8988T (cell line): Measurements from ENCODE around the gene PNMA6A.
"Not testable (repeated sequence)": the region's sequence is repeated elsewhere in the genome, so short reads cannot be mapped to it uniquely, and the experiment has no call there.

Experiments used
- DNase-seq: peaks from one replicate; pipeline ENCODE4 v3.0.0; 2011

PNMA6A gene

DNA sequence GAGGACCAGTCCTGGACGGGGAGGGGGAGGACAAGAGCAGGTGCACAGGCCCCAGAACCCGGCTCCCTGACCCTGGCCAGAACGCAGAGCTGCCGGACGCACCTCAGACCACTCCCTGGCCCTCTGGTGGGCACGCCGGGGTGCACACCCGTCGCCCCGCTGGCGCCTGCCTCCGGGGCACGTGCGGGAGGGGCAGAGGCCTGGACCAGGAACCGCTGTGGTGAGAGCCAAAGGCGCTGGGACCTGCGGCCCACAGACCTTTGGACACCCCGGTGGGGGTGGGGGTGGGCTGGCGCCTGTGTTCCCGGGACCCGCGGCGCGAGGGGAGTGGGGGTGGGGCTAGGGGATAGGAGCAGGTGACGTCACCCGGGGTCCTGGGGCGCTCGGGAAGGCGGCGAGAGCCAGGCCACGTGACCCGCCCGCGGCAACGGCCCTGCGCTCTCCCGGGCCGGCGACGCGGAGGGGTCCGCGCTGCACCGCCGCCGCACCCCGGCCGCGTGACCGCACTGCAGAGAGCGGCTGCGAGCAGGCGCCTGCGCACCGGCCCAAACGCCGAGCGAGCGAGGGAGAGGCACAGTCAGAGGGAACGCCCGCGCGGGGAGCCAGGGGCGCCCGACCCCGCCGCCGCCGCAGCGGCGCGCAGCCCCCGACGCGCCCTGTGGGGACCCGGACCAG, at the start of gene PNMA6A:
PNMA6A (plus strand) TSS at position 546 of the 675 bp plus-strand sequence. CDS start 609 bp downstream, outside the sequence.
- DNase-seq = not testable (repeated sequence)

DNA sequence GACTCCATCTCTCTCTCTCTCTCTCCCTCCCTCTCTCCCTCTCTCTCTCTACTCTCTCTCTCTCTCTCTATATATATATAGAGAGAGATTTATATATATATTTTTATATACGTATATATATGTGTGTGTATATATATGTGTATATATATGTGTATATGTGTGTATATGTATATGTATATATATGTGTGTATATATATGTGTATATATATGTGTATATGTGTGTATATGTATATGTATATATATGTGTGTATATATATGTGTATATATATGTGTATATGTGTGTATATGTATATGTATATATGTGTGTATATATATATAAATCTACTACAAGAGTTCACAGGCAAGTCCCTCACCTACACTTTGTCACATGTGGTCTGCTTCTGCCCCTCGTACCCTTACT, 45.8 kb upstream of the PNMA6A start:
- DNase-seq = not testable (repeated sequence)

DNA sequence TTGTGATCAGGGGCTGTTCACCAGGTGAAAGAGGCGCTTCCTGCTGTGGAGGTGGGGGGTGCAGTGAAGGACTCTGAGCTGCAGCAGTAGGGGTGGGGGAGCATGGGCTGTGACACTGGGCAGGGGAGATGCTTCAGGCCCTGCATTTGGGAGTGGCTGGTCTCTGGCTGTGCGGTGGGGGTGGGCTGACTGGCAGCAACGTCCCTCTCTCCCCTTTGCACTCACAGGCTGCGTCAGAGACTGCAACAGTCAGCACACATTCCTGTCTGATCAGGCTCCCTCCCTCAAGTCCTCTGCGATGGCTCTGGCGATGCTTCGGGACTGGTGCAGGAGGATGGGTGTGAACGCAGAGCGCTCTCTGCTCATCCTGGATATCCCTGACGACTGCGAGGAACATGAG, 43.8 kb upstream of the PNMA6A start:
- not testable (repeated sequence) for DNase-seq

DNA sequence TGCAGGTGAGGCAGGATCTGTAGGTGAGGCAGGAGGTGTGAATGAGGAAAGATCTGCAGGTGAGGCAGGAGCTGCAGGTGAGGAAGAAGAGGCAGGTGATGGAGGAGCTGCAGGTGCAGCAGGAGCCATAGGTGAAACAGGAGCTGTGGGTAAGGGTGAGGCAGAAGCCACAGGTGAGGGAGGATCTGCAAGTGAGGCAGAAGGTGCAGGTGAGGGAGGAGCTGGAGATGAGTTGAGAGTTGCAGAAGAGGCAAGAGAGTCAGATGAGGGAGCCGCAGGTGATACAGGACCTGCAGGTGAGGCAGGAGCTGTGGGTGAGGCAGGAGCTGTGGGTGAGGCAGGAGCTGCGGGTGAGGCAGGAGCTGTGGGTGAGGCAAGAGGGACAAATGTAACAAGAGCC, 43.1 kb upstream of the PNMA6A start:
- DNase-seq = no peak

DNA sequence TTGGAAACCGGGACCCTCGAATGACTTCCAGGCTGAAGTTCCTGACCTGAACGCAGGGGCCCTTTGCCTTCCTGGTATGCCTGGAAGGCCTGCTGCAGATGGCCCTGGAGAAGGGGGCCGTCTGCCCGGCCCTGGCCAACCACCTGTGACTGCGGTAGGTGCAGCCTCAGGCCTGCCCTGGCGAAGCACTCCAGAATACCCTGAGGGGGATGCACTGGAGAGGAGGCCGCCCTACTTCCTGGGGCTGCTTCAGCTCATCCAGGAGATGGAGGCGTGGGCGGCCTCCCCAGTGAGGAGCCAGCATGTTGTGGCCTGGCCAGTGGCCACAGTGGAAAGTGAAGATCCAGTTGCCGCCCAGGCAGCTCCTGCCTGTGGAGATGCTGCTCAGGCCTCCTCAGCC, 42.4 kb upstream of the PNMA6A start:
- DNase-seq = no peak

DNA sequence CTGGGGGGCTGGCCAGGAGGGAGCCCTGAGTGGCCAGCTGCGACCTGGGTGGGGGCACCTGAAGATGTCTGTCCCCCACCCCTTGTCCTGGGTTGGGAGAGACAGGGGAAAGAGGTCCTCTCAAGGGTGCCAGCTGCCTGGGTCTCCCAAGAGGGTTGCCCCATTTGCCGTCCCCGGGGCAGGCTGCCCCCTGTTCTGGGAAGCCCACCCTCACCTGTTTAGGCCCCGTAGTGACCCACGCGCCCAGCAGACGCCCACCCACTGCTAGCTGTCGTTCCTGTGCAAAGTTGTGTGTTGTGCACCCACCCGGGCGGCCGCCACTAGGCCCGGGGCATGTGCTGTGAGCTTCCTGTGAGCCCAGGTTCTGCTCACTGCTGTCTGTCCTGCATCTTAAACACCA, 41.5 kb upstream of the PNMA6A start:
- DNase-seq = no peak

DNA sequence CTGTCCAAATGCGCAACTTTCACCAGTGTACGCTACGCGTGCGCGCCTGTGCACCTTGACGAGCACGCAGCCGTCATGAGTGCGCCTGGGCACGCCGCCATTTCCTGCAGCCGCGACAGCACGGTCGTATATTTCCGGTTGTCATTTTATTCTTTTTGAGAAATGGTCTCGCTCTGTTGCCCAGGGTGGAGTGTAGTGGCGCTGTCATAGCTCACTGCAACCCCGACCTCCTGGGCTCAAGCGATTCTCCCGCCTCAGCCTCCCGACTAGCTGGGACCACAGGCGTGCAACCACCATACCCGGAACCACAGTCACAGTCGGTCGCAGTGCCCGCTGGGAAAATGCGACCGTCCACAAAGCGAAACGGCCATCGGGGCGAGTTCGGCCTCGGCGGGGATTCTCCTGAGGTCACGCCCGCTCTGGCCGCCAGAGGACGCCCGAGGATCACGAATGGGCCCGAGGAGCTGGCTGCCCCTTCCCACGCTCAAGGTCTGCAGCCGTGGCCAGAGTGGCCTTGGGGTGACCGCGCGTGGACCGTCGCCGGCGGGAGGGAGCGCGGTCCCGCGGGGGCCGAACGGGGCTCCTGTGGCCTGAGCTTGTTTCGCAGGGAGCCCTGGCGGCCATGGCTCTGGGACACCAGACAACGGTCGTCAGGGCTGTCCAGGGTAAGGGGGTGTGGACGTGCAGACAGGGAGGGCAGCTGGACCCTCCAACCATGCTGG, 39.7 kb upstream of the PNMA6A start:
- peak; percentile 59 for DNase-seq

DNA sequence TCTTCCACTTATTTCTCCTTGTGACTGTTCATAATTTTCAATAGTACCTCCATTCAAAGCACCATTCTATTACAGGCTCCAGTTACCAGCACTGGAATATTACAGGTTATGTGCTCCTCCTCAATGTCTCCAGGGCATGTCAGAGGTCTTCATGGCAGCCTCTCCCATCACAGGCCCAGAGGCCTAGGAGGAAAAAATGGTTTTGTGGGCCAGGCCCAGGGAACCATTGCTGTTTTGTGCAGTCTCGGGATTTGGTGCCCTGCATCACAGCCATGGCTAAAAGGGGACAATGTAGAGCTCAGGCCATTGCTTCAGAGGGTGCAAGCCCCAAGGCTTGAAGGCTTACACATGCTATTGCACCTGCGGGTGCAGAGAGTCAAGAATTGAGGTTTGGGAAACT, 23.2 kb upstream of the PNMA6A start:
- DNase-seq = no peak

DNA sequence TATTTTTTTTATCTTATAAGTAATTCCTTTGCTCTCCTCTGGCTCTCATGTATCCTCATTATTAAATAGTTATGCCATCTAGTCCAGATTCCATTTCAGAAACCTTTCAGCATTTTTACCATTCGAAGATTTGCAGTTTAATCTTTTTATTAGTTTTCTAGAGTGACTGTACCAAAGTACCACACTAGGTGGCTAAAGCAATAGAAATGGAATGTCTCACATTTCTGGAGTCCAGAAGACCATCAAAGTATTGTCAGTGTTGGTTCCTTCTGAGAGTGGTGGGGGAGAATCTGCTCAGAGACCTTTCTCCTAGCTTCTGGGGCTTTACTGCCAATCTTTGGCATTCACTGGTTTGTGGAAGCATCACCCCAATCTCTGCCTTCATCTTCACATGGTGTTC, 19.7 kb upstream of the PNMA6A start:
- DNase-seq = no peak

DNA sequence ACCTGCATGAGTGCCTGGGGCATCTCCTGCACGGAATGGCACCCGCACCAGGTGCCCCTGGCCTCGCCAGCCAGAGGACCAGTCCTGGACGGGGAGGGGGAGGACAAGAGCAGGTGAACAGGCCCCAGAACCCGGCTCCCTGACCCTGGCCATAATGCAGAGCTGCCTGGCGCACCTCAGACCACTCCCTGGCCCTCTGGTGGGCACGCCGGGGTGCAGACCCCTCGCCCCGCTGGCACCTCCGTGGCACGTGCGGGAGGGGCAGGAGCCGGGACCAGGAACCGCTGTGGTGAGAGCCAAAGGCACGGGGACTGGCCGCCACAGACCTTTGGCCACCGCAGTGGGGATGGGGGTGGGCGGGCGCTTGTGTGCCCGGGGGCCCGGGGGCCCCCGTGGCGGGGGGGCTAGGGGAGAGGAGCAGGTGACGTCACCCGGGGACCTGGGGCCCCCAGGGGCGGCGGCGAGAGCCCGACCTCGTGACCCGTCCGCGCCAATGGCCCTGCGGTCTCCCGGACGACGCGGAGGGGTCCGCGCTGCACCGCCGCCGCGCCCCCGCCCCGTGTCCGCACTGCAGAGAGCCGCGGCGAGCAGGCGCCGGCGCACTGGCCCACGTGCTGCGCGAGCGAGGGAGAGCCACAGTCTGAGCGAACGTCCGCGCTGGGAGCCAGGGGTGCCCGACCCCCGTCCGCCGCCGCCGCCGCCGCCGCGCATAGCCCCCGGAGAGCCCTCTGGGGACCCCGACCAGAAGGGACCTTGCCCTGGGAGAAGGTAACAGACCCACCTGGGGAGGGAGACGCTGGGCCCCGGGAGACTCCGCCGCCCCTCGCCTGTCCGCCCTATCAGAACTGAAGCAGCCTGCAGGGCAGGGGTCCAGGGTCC, 16.1 kb upstream of the PNMA6A start, which contains the start of gene PNMA3:
PNMA3 (plus strand) TSS at position 600 of the 879 bp plus-strand sequence. CDS start 586 bp downstream, outside the sequence.
- no peak for DNase-seq

DNA sequence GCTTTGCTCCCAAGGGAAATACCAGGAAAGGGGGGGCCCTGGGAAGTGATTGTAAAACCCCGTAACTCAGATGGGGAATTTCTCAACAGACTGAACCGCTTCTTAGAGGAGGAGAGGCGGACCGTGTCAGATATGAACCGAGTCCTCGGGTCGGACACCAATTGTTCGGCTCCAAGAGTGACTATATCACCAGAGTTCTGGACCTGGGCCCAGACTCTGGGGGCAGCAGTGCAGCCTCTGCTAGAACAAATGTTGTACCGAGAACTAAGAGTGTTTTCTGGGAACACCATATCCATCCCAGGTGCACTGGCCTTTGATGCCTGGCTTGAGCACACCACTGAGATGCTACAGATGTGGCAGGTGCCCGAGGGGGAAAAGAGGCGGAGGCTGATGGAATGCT, 15.0 kb upstream of the PNMA6A start:
- DNase-seq = no peak

DNA sequence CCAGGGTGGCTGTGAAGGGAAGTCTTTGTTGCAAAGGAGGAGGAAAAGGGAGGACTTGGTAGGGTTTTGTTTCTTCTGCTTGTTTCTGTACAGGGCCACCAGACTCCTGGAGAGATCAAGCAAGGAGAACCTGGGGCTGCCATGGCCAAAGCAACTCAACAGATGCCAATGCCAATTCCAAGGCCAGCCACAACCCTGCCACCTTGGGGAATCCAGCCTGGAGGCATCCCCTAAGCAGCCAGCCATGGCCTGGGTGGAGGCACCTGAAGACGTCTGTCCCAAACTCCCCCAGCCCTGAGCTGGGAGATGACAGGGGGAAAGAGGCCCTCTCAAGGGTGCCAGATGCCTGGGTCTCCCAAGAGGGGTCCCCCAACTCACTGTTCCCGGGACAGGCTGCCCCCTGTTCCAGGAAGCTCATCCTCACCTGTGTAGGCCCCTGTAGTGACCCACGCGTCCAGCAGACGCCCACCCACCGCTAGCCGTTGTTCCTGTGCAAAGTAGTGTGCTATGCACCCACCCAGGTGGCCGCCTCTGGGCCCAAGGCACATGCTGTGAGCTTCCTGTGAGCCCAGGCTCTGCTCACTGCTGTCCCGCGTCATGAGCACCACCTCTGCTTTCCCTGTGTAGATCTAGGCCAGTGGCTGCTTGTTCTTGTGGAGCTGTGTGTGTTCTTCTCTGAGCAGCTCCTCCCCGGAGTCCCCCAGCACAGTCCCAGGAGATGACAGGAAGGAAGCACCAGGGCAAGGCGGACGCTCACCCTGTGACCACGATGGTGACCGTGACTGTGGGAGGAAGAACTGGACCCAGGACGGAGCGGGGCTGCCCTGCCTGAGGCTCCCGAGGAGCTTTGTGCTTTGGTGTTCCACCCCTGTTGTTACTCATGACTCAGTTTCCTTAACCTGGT, 12.8 kb upstream of the PNMA6A start:
- no peak for DNase-seq

DNA sequence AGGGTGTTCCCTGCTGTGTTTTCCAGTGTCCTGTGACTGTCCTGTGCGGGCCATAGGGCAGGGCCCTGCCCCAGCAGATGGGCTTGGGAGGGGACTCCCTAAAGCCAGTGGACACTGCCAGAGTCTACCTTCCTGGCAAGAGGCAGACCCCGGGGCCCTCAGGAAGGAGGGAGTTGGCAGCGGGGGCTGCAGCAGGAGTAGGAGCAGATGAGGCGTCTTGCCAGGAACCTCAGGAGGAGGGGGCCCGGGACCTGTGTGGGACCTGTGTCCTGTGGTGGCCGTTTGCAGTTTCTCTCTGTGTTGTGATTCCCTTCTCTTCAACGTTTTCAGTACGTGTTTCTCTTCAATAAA, 12.2 kb upstream of the PNMA6A start:
- DNase-seq = no peak

DNA sequence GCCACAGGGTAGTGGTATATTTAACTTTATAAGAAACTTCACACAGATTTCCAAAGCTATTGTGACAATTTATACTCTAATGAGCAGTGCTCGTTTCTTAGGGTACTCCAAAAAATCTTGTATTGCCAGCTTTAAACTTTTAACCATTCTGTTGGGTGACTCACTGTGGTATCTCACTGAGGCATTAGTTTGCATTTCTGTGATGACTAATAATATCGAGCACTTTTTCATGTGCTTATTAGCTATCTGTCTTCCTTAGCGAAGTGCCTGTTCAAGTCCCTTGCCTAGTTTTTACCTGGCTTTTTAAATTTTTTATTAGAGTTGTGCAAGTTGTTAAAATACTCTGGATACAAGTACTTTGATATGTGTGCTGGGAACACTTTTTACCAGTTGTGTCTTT, 10.5 kb upstream of the PNMA6A start:
- no peak for DNase-seq

DNA sequence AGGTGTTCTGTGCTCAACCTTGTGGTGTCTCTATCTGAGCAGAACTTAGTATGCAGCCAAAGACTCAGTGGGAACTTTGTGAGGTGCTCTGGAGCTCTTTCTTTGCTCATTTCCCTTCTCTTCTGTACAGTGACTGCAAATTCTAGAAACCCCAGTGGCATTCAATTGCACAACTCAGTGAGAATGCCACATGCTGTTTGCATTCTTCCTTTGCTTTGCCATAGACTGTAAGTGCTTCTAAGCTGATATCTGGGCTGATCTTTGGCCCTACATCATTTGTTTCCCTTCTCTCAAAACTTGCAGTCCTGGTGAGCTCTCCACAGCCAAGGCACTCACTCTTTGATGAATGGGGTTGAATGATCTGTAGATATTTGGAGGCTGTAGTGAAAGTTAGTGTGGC, 8.9 kb upstream of the PNMA6A start:
- no peak for DNase-seq

DNA sequence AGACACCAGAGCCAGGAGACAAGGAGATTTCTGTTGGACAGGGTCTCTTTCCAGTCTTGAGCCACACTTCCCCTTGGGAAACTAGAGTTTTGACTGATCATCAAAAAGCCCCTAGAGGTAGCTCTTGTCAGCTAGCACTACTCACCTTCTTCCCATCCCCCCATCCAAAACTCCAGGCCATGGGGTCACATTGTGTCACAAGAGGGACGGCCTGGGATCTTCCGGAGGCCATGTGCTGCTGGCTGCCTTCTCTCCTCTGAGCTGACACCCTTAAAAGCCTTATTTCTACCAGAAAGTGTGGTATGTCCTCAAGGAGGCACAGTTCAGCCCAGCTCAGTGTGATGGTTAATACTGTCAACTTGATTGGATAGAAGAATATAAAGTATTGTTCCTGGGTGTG, 8.2 kb upstream of the PNMA6A start:
- DNase-seq = no peak

DNA sequence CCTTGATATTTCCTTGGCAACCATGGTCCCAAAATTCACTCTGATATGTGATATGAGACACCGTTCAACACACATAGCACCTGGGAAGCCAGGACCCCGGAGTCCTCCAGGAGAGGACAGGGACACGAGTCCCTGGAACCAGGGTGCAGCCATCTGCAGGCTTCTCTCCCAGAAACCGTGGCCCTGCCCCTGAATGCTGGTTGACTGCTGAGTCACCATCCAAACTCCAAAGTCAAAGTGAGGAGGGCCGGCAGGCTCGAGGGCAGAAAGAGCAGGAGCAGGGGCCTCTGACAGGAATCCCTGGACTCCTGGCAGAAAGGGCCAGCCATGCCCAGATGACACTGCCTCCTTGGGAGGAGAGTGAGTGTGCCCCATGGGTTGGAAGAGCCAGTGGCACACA, 6.9 kb upstream of the PNMA6A start:
- no peak for DNase-seq

DNA sequence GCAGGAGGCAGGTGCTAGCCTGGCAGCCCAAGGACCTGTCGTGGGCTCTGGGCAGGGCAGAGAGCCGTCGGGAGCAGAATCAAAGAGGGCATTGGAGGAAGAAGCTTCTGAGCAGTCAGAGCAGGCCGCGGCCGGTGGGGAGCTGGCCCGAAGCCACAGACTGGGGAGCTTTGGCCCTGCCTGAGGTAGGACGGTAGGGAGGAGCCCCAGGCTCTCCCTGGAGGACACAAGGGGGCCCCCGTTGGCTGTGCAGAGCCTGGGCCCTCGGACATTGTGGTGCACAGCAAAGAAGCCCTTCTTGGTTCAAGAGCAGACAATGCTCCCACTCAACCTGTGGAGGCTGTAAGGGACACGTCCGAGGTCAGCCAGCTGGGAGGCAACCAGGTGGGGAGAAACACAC, 5.9 kb upstream of the PNMA6A start:
- DNase-seq = not testable (repeated sequence)

DNA sequence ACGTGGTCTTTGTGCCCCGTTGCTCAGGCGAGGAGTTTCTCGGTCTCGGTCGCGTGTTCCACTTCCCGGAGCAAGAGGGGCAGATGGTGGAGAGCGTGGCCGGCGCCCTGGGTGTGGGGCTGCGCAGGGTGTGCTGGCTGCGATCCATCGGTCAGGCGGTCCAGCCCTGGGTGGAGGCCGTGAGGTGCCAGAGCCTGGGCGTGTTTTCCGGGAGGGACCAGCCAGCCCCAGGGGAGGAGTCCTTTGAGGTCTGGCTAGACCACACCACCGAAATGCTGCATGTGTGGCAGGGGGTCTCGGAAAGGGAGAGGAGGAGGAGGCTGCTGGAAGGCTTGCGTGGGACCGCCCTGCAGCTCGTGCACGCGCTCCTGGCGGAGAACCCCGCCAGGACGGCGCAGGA, 1.1 kb downstream of the PNMA6A start:
- DNase-seq = not testable (repeated sequence)

DNA sequence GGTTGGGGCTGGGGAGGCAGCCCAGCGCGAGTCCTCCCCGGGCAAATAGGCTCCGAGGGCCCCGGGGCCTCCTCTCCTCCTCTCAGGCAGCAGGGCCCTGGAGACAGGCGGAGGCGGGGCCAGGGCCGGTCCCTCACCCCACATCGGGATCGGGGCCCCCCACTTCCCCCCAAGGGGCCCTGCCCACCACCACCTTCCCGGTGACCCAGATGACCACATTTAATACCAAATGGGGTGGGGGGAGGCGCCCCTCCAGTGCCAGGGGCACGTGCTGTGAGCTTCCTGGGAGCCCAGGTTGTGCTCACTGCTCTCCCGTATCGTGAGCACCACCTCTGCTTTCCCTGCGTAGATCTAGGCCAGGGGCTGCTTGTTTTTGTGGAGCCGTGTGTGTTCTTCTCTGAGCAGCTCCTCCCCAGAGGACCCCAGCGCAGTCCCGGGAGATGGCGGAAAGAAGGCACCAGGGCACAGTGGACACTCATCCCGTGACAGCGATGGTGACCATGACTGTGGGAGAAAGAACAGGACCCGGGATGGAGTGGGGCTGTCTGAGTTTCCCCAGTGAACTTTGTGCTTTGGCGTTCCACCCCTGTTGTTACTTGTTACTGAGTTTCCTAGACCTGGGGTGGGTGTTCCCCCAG, 2.1 kb downstream of the PNMA6A start:
- no peak for DNase-seq

DNA sequence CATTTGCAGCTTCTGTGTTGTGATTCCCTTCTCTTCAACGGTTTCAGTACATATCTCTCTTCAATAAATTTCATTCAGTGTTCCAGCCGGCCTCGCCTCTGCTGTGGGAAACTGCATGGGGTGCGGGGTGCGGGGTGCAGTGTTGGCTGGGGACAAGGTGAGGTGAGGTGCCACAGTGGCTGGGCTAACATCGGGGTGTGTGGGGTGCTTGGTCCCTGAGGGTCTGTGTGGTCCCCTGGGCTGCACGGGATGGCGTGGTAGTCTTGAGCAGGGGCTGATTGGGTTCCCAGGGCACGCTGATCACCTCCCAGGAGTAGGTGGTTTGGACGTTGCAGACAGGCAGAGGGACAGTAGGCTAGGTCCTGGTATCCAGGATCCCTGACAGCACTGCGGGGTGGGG, 2.7 kb downstream of the PNMA6A start:
- DNase-seq = no peak

DNA sequence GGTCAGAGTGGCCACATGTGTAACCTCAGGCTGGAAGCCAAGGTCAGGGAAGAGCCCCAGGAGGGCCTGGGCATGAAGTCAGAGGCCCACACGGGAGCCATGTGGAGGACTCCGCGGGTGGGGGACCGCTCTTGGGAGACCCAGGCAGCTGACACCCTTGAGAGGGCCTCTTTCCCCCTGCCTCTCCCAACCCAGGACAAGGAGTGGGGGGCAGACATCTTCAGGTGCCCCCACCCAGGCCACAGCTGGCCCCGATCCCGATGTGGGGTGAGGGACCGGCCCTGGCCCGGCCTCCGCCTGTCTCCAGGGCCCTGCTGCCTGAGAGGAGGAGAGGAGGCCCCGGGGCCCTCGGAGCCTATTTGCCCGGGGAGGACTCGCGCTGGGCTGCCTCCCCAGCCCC, 3.1 kb downstream of the PNMA6A start:
- DNase-seq = no peak
